Measurements from ENCODE around the gene CAPS. TPM values are rescaled to one million over a fixed set of nuclear protein-coding genes. Genes with fewer than 3 reads are reported as not detected.

CAPS gene
- total RNA-seq, 2 donors from 2014 or later, result 6.6 to 6.7 TPM

GRCh38 chr19:5953680-5954213 is 39.7 kb downstream of the CAPS start:
- no peaks in the 10 kb centered on the region for H3K9me3 ChIP-seq (ENCODE audit: control insufficient read depth, low read length)
- WGBS, 2 experiments (ENCODE audit: insufficient coverage in 1 of 2, insufficient read length in 1 of 2), result 79 to 85% methylated on average over 16 to 17 of the region's 17 CpGs
- peaks cover 18% of the 10 kb centered on the region for H3K36me3 ChIP-seq (ENCODE audit: control insufficient read depth, insufficient read depth, low read length)
- no peak overlapping the region for H3K9ac ChIP-seq (ENCODE audit: extremely low read depth, low read length, poor library complexity, severe bottlenecking)
- Mint-ChIP-seq H3K9me3 (no peaks in the 10 kb centered on the region), H3K36me3 (ENCODE audit: low read depth) (peaks cover 4% of the 10 kb centered on the region), H3K4me1 (peaks cover 90% of the 10 kb centered on the region), H3K27me3 (ENCODE audit: insufficient read depth) (no peaks in the 10 kb centered on the region), H3K4me3 (no peak overlapping the region), H3K27ac (peak overlapping the region; percentile 14)
- H3K27me3 ChIP-seq (ENCODE audit: control insufficient read depth, insufficient read depth, low read length, poor library complexity, severe bottlenecking), result no peaks in the 10 kb centered on the region
- H3K4me1 ChIP-seq (ENCODE audit: control insufficient read depth, insufficient read depth, low read length), result peaks cover 32% of the 10 kb centered on the region
- H3K27ac ChIP-seq (ENCODE audit: low read depth, low read length), result peak overlapping the region; percentile 7
- TF ChIP-seq, protein P1, sequence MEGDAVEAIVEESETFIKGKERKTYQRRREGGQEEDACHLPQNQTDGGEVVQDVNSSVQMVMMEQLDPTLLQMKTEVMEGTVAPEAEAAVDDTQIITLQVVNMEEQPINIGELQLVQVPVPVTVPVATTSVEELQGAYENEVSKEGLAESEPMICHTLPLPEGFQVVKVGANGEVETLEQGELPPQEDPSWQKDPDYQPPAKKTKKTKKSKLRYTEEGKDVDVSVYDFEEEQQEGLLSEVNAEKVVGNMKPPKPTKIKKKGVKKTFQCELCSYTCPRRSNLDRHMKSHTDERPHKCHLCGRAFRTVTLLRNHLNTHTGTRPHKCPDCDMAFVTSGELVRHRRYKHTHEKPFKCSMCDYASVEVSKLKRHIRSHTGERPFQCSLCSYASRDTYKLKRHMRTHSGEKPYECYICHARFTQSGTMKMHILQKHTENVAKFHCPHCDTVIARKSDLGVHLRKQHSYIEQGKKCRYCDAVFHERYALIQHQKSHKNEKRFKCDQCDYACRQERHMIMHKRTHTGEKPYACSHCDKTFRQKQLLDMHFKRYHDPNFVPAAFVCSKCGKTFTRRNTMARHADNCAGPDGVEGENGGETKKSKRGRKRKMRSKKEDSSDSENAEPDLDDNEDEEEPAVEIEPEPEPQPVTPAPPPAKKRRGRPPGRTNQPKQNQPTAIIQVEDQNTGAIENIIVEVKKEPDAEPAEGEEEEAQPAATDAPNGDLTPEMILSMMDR (conservative IDR thresholded peaks at IDR 0.05), result no peak
- H3K4me3 ChIP-seq (ENCODE audit: low read length), result no peak overlapping the region
- no peak for DNase-seq

DNA sequence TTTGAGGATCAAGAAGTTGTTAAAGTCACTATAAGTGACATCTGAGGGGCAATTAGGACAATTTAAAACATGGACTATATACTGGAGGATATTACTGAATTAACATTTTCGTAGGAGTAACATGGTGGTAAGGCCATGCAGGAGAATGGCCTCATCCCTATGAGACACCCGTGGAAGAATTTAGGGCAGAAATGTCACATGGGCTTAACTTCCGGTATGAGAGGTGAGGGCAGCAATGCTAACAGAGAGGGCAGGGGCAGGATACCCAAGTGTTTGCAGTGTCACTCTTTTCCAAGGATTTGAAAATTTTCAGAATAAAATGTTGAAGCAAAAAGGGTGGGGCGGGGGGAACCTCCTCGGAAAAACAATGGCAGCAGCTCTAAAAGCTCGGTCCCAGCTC is 40.2 kb downstream of the CAPS start:
- 78 to 87% methylated on average over 6 of the region's 6 CpGs for WGBS, 2 experiments (ENCODE audit: insufficient coverage in 1 of 2, insufficient read length in 1 of 2)
- Mint-ChIP-seq H3K9me3 (no peaks in the 10 kb centered on the region), H3K4me3 (no peak overlapping the region), H3K4me1 (peaks cover 90% of the 10 kb centered on the region), H3K36me3 (ENCODE audit: low read depth) (no peaks in the 10 kb centered on the region), H3K27ac (peak overlapping the region; percentile 14), H3K27me3 (ENCODE audit: insufficient read depth) (no peaks in the 10 kb centered on the region)
- Histone ChIP-seq H3K9ac (ENCODE audit: extremely low read depth, low read length, poor library complexity, severe bottlenecking) (no peak overlapping the region), H3K27ac (ENCODE audit: low read depth, low read length) (peak overlapping the region; percentile 64), H3K9me3 (ENCODE audit: control insufficient read depth, low read length) (no peaks in the 10 kb centered on the region), H3K36me3 (ENCODE audit: control insufficient read depth, insufficient read depth, low read length) (peaks cover 17% of the 10 kb centered on the region), H3K4me3 (ENCODE audit: low read length) (no peak overlapping the region), H3K27me3 (ENCODE audit: control insufficient read depth, insufficient read depth, low read length, poor library complexity, severe bottlenecking) (no peaks in the 10 kb centered on the region), H3K4me1 (ENCODE audit: control insufficient read depth, insufficient read depth, low read length) (peaks cover 27% of the 10 kb centered on the region)
- TF ChIP-seq, protein P1 (conservative IDR thresholded peaks at IDR 0.05), result no peak
- no peak for DNase-seq

DNA sequence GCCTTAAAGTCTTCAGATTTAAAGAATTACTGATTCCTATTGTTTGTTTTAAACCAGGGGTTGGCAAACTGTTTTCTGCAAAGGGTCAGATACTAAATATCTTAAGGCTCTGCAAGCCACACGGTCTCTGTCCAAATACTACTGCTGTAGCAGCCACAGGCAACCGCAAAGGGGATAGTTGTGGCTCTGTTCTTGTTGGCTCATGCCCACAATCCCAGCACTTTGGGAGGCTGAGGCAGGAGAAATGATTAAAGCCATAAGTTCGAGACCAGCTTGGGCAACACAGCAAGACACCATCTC is 41.5 kb downstream of the CAPS start:
- Histone ChIP-seq H3K27me3 (ENCODE audit: control insufficient read depth, insufficient read depth, low read length, poor library complexity, severe bottlenecking) (no peaks in the 10 kb centered on the region), H3K27ac (ENCODE audit: low read depth, low read length) (no peak overlapping the region), H3K4me3 (ENCODE audit: low read length) (no peak overlapping the region), H3K9ac (ENCODE audit: extremely low read depth, low read length, poor library complexity, severe bottlenecking) (no peak overlapping the region), H3K4me1 (ENCODE audit: control insufficient read depth, insufficient read depth, low read length) (peaks cover 23% of the 10 kb centered on the region), H3K36me3 (ENCODE audit: control insufficient read depth, insufficient read depth, low read length) (peaks cover 5% of the 10 kb centered on the region), H3K9me3 (ENCODE audit: control insufficient read depth, low read length) (no peaks in the 10 kb centered on the region)
- Mint-ChIP-seq H3K4me3 (no peak overlapping the region), H3K36me3 (ENCODE audit: low read depth) (no peaks in the 10 kb centered on the region), H3K4me1 (peaks cover 82% of the 10 kb centered on the region), H3K9me3 (no peaks in the 10 kb centered on the region), H3K27me3 (ENCODE audit: insufficient read depth) (no peaks in the 10 kb centered on the region), H3K27ac (no peak overlapping the region)
- no peak for DNase-seq
- WGBS, 2 experiments (ENCODE audit: insufficient coverage in 1 of 2, insufficient read length in 1 of 2), result 95 to 100% methylated on average over 2 to 3 of the region's 3 CpGs
- TF ChIP-seq, protein P1 (conservative IDR thresholded peaks at IDR 0.05), result no peak
